ENCODE data around the gene CRYL1.

The CRYL1 gene

DNA sequence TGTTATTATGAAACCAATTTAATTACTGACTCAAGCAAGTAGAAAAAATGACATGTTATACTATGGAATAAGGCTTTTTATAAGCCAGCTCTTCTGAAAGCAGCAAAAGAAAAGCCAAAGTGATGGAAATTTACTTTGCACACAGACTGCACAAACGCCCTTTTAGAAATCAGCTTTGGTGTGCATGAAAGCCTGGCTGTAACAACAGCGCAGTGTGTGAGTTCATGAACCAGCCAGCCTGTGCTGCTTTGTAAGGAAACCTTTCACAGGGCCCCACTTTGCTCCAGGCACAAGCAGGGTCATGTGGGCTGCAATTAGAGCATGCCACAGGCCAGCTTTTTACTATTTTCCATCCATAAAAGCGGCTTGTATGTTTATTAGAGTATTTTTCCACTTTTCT, 27.7 kb upstream of the CRYL1 start:
- H3K4me3 ChIP-seq (ENCODE audit: low read depth, low read length): no peak overlapping the region
- no peak for DNase-seq (ENCODE audit: low read depth)
- TF ChIP-seq, protein P1, sequence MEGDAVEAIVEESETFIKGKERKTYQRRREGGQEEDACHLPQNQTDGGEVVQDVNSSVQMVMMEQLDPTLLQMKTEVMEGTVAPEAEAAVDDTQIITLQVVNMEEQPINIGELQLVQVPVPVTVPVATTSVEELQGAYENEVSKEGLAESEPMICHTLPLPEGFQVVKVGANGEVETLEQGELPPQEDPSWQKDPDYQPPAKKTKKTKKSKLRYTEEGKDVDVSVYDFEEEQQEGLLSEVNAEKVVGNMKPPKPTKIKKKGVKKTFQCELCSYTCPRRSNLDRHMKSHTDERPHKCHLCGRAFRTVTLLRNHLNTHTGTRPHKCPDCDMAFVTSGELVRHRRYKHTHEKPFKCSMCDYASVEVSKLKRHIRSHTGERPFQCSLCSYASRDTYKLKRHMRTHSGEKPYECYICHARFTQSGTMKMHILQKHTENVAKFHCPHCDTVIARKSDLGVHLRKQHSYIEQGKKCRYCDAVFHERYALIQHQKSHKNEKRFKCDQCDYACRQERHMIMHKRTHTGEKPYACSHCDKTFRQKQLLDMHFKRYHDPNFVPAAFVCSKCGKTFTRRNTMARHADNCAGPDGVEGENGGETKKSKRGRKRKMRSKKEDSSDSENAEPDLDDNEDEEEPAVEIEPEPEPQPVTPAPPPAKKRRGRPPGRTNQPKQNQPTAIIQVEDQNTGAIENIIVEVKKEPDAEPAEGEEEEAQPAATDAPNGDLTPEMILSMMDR (IDR thresholded peaks at IDR 0.05; ENCODE audit: insufficient read depth, low read depth, low read length, missing control alignments): no peak

DNA sequence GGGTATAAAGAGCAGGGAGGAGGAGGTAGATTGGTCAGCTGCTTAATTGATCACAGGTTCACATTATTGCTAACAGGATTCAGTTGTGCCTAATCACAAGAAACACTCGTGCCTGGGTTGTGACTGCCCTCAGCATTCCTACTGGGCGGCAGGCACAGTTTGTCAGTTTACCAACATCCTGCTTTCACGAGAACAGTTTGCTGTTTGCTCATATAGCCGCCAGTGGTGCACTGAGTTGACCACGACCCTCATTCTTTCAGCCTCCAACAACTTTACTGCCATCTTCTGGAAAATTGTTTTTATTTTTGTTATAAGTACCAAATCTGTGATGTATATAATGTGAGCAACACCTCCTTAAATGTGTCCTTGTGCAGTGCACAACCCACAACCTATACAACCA, 25.1 kb upstream of the CRYL1 start:
- TF ChIP-seq, protein P1 (IDR thresholded peaks at IDR 0.05; ENCODE audit: insufficient read depth, low read depth, low read length, missing control alignments): no peak
- H3K4me3 ChIP-seq (ENCODE audit: low read depth, low read length): no peak overlapping the region
- no peak for DNase-seq (ENCODE audit: low read depth)

DNA sequence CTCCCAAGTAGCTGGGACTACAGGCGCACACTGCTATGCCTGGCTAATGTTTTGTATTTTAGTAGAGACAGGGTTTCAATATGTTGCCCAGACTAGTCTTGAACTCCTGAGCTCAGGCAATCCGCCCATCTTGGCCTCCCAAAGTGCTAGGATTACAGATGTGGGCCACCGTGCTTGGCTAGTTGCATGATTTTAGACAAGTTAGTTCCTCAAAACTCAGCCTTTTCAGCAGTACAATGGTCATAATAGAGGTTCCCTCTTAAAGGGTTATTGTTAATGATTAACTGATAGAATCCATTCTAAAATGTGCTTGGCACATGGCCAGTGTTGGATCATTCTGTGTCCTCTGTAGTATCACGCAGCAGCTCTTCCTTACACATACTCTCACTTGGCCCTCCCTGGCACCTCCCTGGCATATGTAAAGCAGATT, 21.8 kb upstream of the CRYL1 start:
- no peak overlapping the region for H3K4me3 ChIP-seq (ENCODE audit: low read depth, low read length)
- DNase-seq (ENCODE audit: low read depth): no peak
- TF ChIP-seq, protein P1 (IDR thresholded peaks at IDR 0.05; ENCODE audit: insufficient read depth, low read depth, low read length, missing control alignments): no peak

DNA sequence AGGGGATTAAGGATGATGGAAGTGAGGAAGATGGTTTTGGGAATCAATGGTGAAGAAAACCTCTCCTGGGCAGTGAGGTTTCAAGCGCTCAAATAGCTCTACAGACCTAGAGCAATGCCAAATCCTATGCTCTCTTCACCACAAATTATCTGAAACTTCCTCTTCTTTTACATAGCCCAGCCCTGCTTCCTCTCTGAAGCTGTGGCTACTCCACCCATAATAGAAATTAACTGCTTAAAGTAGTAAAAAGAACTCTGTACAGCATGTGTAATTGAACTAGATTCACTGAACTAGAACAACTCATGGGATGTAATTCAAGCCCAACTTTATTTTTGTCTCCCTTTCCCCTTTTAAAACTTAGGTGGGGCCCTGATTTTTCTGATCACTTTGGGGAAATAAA, 20.9 kb upstream of the CRYL1 start:
- TF ChIP-seq, protein P1 (IDR thresholded peaks at IDR 0.05; ENCODE audit: insufficient read depth, low read depth, low read length, missing control alignments): no peak
- no peak overlapping the region for H3K4me3 ChIP-seq (ENCODE audit: low read depth, low read length)
- DNase-seq (ENCODE audit: low read depth): no peak

DNA sequence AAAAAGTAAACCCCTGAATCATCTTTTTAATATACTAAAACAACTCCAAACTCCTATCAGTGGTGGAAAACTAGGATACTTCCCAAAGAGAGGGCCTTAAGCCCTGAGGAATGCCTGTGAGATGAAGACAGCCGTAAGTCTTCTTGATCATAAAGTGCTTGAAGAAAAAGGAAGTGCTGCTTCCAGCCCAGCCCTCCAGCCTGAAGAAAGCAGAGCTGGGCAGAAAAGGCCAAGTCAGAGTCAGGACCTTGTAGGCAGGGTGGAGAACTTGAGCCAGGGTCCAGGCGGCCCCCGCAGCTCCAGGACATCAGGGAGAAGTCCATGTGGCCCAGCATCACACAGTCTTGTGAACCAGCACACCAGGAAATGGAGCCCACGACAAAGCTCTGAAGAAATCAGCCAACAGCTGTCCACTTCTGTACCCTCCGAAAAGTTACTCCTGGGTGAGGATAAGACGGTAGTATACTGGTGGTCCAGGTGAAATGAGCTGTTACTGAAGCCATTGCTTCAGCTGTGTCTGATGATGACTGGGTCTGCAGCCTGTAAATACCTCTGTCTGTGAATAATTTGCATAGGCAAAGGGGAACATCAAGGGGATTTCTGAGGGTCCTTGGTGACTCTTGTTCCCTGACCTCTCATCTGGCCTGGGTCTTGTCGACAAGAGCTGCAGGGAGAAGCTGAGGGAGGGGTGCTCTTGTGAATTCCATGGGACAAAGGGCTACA, 18.7 kb upstream of the CRYL1 start:
- no peak for DNase-seq (ENCODE audit: low read depth)
- TF ChIP-seq, protein P1 (IDR thresholded peaks at IDR 0.05; ENCODE audit: insufficient read depth, low read depth, low read length, missing control alignments): no peak
- H3K4me3 ChIP-seq (ENCODE audit: low read depth, low read length): no peak overlapping the region

DNA sequence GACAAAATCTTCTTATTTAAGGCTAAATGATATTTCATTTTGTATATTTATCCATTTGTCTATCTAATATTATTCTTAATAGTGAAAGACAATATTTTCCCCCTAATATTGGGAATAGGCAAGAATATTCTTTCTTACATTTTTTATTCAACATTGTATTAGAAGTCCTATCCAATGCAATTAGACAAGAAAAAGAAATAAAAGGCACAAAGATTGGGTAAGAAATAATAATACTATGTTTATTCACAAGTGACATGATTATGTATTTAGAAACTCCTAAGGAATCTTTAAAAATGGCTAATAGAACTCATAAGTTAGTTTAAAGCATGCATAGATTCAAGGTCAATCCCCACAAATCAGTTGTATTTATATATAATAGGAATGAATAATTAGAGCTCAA, 11.3 kb upstream of the CRYL1 start:
- no peak overlapping the region for H3K4me3 ChIP-seq (ENCODE audit: low read depth, low read length)
- TF ChIP-seq, protein P1 (IDR thresholded peaks at IDR 0.05; ENCODE audit: insufficient read depth, low read depth, low read length, missing control alignments): no peak
- no peak for DNase-seq (ENCODE audit: low read depth)

DNA sequence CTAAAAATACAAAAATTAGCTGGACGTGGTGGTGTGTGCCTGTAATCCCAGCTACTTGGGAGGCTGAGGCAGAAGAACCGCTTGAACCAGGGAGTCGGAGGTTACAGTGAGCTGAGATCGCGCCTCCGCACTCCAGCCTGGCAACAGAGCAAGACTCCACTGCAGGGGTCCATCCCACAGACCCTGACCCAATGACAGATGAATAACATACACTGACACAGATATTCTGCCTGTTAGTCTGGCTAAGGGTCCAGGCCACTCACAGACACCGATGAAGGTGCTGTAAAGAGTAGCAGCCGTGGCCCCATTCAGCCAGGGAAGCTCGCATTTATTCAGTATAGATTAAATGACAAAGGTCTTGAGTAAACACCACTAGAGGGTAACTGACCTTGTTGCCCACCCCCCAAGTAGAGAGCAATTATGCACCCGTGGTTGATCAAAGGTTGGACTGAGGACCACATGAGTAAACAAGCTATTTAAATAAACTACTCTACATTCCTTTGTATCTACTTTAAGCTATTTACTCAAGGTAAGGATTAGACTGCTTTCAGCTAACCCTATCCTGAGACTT, 8.5 kb upstream of the CRYL1 start:
- H3K4me3 ChIP-seq (ENCODE audit: low read depth, low read length): no peak overlapping the region
- TF ChIP-seq, protein P1 (IDR thresholded peaks at IDR 0.05; ENCODE audit: insufficient read depth, low read depth, low read length, missing control alignments): no peak
- DNase-seq (ENCODE audit: low read depth): no peak
